H1 (cell line): ENCODE results near the gene KIF25. TPM values are rescaled to one million over a fixed set of nuclear protein-coding genes. Genes with fewer than 3 reads are reported as not detected.

Experiments
- ASH2L ChIP-seq: fragments of 200-600, 300-600 bp; sonication (generic); IDR thresholded peaks from one replicate; pipeline ENCODE4 v1.7.1; 2017; ENCODE audit warnings: low read length
- CBX8 ChIP-seq: fragments of 300-800, 300-1000 bp; sonication (generic); IDR thresholded peaks from 2 replicates; pipeline ENCODE4 v1.7.1; 2016; ENCODE audit warnings: low read depth, low read length, borderline replicate concordance
- RBBP5 ChIP-seq: IDR thresholded peaks from 2 replicates; pipeline ENCODE4 v1.7.1; 2012; ENCODE audit warnings: low read depth, mild to moderate bottlenecking, inconsistent platforms, low read length, moderate library complexity, borderline replicate concordance
- polyA plus RNA-seq, 7 experiments: library from polyadenylated mRNA; depleted of rRNA in 3 of 7; stranded (reverse) in 5 of 7; unstranded in 2 of 7; fragments of >200 nt in 5 of 7; fragments of 200-250 nt in 2 of 7; gene quantifications; 1 replicate in 5 of 7; 2 replicates in 1 of 7; 4 replicates in 1 of 7; pipeline versions ENCODE4 v1.2.1 to v1.2.3, GENCODE V29; 2011 to 2013; ENCODE audit warnings: missing spikeins in 2 of 7, mixed read lengths in 2 of 7
- total RNA-seq: library from RNA; stranded (reverse); fragmentation: NEBNext Ultra II Directional; extraction: Animal tissue kit (Norgen Biotek cat#: 25700); gene quantifications from 2 replicates; pipeline ENCODE4 v1.2.1, GENCODE V29; 2021

KIF25 gene
- total and polyA plus RNA-seq, 2 of the 8 experiments (the other 6 are each of a cell fraction or from before 2014, with no cell fraction given) = 1.5 to 2.0 TPM

- TF ChIP-seq CBX8 (no peak), RBBP5 (no peak), ASH2L (no peak)
These were observed 15.2 kb downstream of the KIF25 start (continued) for GRCh38 chr6:168012431-168013249.
